Measurements from ENCODE around the gene ENPP3.

- TF ChIP-seq CTCF (IDR thresholded peaks at IDR 0.05) (no peak), POLR2A (IDR thresholded peaks at IDR 0.05) (no peak), POLR2AphosphoS5 (IDR thresholded peaks at IDR 0.05) (no peak)
Observed at GRCh38 chr6:131646249-131646670, 9.2 kb downstream of the ENPP3 start.
